ENCODE results near the gene NME9.

The NME9 gene

DNA sequence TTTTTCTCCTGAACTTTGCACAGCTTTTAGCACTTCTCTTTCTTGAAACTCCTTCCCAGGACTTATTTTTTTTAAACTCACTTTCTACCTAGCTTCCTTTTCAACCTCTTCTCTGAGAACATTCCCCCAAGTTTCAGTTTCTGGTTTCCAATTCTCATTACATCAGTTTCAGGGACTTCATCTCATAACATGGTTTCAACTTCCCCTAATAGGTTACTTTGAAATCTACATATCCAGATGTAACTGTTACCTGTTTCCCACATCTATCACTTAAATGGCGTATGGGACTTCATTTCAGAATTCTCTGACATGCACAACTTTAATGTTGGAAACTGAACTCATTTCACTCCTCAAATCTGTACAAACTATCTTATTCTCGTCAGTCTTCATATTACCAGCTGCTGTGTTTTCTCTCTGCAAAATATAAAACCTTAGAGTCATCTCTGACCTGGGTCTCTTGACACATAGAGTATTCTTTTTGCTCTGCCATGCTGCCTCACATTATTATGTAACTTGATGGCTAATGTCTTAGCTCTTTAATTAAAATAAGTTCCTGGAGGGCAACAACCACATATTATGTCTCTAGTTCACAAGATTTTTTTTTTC, 58.4 kb downstream of the NME9 start:
- no peak for DNase-seq

DNA sequence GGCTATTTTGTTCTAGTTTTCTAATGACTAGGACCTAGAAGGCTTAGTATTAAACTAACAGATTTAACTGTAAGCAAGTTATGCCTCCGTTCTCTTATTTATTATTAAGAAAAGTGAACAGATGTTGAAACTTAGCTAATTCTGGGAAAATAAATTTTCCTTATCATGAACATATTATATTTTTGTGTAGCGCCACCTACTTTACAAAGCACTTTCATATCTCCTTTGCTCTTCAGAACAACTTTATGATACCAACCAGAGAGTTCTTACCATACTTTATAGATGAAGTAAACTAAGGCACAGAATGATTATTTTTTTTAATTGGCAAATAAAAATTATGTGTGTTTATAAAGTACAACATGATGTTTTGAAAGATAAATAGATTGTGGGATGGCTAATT, 59.4 kb downstream of the NME9 start:
- DNase-seq: no peak

DNA sequence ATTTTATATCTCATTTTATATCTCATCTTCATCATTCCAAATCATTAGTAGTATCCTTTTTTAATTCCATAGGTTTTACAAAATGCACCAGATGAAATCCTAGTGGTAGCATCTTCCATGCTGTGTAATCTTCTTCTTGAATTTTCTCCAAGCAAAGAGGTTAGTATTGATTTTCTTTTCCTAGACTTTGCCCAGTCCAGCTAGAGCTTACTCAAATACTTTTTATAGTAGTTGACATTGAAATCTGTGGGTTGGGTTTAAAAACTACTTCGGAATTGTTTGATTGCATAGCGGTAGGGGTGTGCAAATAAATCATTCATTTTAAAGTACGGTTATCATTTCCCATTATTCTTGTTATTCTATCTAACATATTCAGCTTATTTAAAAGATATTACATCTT, 62.6 kb downstream of the NME9 start:
- no peak for DNase-seq

DNA sequence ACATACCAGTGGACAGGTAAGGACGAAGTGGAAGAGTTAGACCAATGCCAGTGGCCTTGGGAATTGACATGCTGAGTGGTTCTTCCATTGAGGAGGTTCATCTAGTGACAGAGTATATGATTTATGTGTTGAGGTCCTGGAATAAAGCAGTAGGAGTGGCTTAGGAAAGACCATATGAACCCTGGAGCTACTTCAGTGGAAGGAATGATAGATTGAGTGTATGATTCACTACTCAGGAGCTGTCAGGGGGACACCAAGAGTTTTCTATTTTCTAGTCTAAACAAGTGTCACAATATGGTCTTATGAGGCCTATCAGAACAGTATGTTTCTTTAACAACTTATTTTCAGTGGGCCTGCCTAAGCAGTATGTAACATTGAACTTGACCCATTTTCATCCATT, 63.9 kb downstream of the NME9 start:
- no peak for DNase-seq

DNA sequence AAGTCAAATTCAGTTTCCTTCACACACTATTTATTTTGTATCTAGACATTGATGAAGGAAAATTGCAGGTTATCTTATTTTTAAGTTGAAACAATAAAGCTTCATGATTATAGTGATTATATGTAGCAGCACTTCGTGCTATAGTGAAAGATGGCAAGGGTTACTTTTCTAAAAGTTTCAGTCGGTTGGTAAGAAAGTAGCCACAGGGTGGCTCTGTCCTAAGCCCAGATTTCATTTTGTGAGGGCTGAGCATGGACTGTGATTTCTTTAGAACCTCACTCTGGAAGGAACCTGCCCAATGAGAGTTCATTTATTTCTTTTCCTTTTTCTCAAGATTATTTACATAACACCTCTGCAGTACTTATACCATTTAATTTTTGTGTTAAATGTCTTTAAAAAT, 66.5 kb downstream of the NME9 start:
- DNase-seq: no peak

DNA sequence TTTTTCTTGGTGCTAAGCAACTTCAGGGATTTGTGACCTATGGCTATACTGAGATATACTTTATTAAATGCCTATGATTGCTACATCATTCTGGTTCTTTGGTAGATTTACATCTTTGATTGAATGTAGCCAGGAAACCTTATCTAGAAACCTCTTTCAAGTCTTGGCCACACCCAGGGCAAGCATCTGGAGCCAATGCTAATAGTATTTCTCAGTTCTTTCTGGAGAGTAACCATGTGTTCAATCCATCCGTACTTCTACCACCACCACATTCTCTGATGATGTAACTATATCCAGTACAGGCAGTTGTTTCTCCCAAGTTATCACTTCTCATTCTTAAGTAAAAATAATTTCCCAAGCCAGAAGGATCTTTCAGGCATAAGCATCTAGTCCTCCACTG, 69.0 kb downstream of the NME9 start:
- no peak for DNase-seq

DNA sequence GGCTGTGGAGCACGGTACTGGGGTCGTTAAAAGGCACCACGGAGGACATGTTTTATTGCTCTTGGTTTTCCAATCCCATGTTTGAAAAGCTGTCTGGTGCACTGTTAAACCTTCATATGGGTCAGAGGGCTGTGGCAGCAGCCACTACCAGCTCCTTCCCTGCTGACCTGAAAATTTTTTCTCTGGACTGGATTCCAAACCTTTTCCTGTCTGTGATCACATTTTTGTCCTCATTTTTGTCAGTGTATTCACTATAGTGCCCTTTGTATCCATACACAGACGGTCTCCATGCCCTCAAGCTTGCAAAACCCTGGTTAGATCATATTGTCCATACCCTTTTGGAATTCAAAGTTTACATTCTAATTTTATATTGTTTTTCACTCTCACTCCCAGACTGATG, 70.5 kb downstream of the NME9 start:
- DNase-seq: no peak

DNA sequence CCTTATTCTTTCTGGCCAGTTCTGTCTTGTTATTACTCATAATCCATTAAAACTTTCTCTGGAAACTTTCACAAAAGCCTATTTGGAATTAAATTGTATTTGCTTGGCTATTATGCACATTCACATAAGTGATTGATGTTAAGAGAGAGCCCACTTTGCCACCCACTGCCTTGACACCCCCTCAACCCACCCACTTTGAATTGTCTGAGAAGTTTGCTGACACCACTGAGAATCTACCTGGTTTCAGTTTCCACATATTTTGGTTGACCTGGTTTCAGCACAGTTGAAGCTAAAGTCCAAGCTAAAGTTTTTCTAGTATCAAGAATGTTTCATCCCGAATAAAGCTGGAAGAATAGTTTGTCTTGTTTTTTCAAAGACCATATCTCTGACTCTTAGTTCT, 71.7 kb downstream of the NME9 start:
- no peak for DNase-seq

DNA sequence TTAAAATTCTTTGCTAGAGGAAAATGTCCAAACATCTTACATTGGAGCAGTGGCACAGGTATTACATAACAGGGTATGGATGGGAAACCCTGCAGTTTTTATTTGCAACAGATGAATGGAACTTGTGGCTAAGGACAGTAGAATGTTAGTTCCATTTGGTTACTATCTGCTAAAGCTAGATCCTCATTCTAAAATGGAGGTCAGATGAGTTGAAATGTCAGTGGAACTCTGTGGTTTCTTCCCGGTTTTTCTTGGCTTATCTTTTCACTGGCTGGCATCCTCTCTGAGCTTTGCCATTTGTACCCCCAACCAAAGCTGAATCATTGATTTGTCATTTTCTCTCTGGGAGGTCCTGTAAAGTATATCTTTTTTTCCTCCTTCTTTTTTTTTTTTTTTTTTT, 73.6 kb downstream of the NME9 start:
- DNase-seq: no peak

DNA sequence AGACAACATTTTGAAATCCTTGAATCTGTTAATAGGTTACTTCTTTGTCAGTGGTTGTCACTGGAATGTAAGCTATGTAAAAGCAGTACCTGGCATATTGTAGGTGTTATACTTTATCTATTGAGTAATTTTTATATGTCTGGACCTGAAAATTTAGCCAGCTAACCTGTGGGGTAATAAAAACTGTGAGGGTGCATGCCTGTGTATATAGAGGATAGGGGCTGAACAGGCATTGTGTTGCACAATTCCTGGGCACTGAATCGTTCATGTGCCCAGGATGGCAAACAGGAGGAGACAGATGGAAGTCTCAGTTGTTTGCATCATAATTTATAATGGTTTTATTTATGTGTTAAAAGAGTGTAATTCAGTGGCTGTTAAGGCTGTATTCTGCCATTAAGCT, 75.4 kb downstream of the NME9 start:
- no peak for DNase-seq

DNA sequence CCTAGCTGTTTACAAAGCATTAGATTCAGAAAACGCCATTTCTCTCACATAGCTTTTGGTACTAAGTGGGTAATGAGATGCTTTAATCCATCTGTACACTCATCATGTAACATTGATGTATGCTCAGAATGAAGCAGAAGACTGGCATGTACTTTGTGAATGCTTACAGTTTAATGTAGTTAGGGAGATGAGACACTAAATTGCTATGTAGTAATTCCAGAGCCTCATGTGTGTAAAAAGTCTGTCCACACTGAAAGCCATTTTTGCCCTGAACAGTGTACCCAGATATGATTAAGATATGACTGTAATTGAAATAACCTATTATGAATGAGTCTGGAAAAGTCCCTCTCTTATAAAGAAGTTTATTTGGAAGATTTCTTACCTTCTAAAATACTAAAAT, 76.0 kb downstream of the NME9 start:
- DNase-seq: no peak
